GM03348 (cell line): ENCODE data around the gene MGAT5.

ENCODE experiments used
- DNase-seq: peaks from one replicate; pipeline ENCODE4 v3.0.0; 2012; ENCODE audit warnings: low spot score

MGAT5 gene

GRCh38 chr2:134305109-134305491 lies 51.2 kb downstream of the MGAT5 start:
- no peak for DNase-seq

- no peak for DNase-seq
These were observed 52.6 kb downstream of the MGAT5 start for GRCh38 chr2:134306521-134306920.

GRCh38 chr2:134307334-134307733 lies 53.5 kb downstream of the MGAT5 start:
- DNase-seq = no peak

- no peak for DNase-seq
These were observed 54.9 kb downstream of the MGAT5 start for GRCh38 chr2:134308474-134309385.

- no peak for DNase-seq
These were observed 56.5 kb downstream of the MGAT5 start for GRCh38 chr2:134310107-134311079.

GRCh38 chr2:134312482-134312881 lies 58.6 kb downstream of the MGAT5 start:
- DNase-seq = no peak

GRCh38 chr2:134314202-134314601 lies 60.3 kb downstream of the MGAT5 start:
- no peak for DNase-seq

- DNase-seq = no peak
These were observed 61.0 kb downstream of the MGAT5 start for GRCh38 chr2:134314681-134315368.

GRCh38 chr2:134315471-134315870 lies 61.6 kb downstream of the MGAT5 start:
- no peak for DNase-seq

GRCh38 chr2:134319596-134320254 lies 65.9 kb downstream of the MGAT5 start:
- no peak for DNase-seq

- no peak for DNase-seq
These were observed 67.1 kb downstream of the MGAT5 start for GRCh38 chr2:134320930-134321329.

- no peak for DNase-seq
These were observed 69.9 kb downstream of the MGAT5 start for GRCh38 chr2:134323777-134324176.

- DNase-seq = no peak
These were observed 70.6 kb downstream of the MGAT5 start for GRCh38 chr2:134324430-134324829.

- DNase-seq = no peak
These were observed 71.1 kb downstream of the MGAT5 start for GRCh38 chr2:134324947-134325346.

GRCh38 chr2:134325696-134326095 lies 71.8 kb downstream of the MGAT5 start:
- DNase-seq = no peak

GRCh38 chr2:134327367-134327766 lies 73.5 kb downstream of the MGAT5 start:
- peak; percentile 22 for DNase-seq

GRCh38 chr2:134331081-134331480 lies 77.2 kb downstream of the MGAT5 start:
- no peak for DNase-seq

- no peak for DNase-seq
These were observed 79.8 kb downstream of the MGAT5 start for GRCh38 chr2:134333646-134334189.

GRCh38 chr2:134334542-134335353 lies 80.9 kb downstream of the MGAT5 start:
- no peak for DNase-seq

- DNase-seq = no peak
These were observed 81.7 kb downstream of the MGAT5 start for GRCh38 chr2:134335601-134336000.
